T-cell (primary cell): ENCODE measurements around the gene PRKCA. TPM values are rescaled to one million over a fixed set of nuclear protein-coding genes. Genes with fewer than 3 reads are reported as not detected.

Experiments used
- ATAC-seq, 4 experiments: fragments of 200-7000 bp in 3 of 4; fragments of 150-1000 bp in 1 of 4; cut with Tn5 transposase; replicated peaks in 1 of 4; 1 replicate in 3 of 4; 2 replicates in 1 of 4; pipeline ENCODE4 v1.10.0; 2021; ENCODE audit warnings: moderate library complexity in 3 of 4, mild to moderate bottlenecking in 2 of 4, moderate number of reproducible peaks in 1 of 4
- CTCF ChIA-PET, 2 donors: fragments of 300-600 bp; sonication (Branson Sonifier 250); formaldehyde crosslinking; loops; one replicate each; lab custom pipeline; 2022; ENCODE audit warnings: antibody characterized with exemption in 2 of 2; lab: Charles Lee
- POLR2A ChIA-PET, 2 donors: fragments of 300-600 bp; sonication (Branson Sonifier 250); formaldehyde crosslinking; loops; one replicate each; lab custom pipeline; 2022; ENCODE audit warnings: antibody characterized with exemption in 2 of 2; lab: Charles Lee
- DNase-seq, 35 experiments: peaks; one replicate each; pipeline versions ENCODE4 v3.0.0 to v3.0.0-alpha.2; 2013 to 2023
- H3K27ac ChIP-seq: one replicate; pipeline ENCODE4 v1.5.1; 2013; ENCODE audit warnings: low read length
- H3K27me3 ChIP-seq, 2 experiments: replicated peaks in 1 of 2; 1 replicate in 1 of 2; 2 replicates in 1 of 2; pipeline versions ENCODE4 v1.6.1 to v1.7.0; 2013; ENCODE audit warnings: low read length in 1 of 2, mixed read lengths in 1 of 2; ENCODE audit not compliant: control insufficient read depth in 2 of 2, insufficient read depth in 2 of 2; ENCODE audit errors: extremely low read depth in 1 of 2
- H3K36me3 ChIP-seq, 2 donors: 1 replicate in 1 of 2; 2 replicates in 1 of 2; pipeline versions ENCODE4 v1.6.1 to v1.7.0; 2013; ENCODE audit warnings: low read length in 1 of 2; ENCODE audit not compliant: control insufficient read depth in 2 of 2, insufficient read depth in 1 of 2; ENCODE audit errors: extremely low read depth in 1 of 2
- H3K4me1 ChIP-seq, 2 experiments: 1 replicate in 1 of 2; 2 replicates in 1 of 2; pipeline versions ENCODE4 v1.6.1 to v1.7.0; 2013; ENCODE audit warnings: low read length in 2 of 2, mixed read lengths in 1 of 2; ENCODE audit not compliant: insufficient read depth in 2 of 2, control insufficient read depth in 1 of 2; ENCODE audit errors: extremely low read depth in 1 of 2
- H3K4me3 ChIP-seq, 2 donors: 1 replicate in 1 of 2; 2 replicates in 1 of 2; pipeline versions ENCODE4 v1.5.1 to v1.7.0; 2013; ENCODE audit warnings: mild to moderate bottlenecking in 2 of 2, low read length in 1 of 2, moderate library complexity in 1 of 2; ENCODE audit not compliant: control insufficient read depth in 1 of 2; ENCODE audit errors: extremely low read depth in 1 of 2
- H3K9me3 ChIP-seq: 2 replicates; pipeline ENCODE4 v1.7.0; 2013
- H3K27ac Mint-ChIP-seq, 2 donors: one replicate each; pipeline ENCODE4 v1.8.0; 2020 to 2021; ENCODE audit warnings: mild to moderate bottlenecking in 2 of 2, mixed read lengths in 2 of 2
- H3K27me3 Mint-ChIP-seq, 2 donors: one replicate each; pipeline ENCODE4 v1.8.0; 2021 to 2022; ENCODE audit warnings: mixed read lengths in 2 of 2
- H3K36me3 Mint-ChIP-seq: one replicate; pipeline ENCODE4 v1.8.0; 2021; ENCODE audit warnings: mixed read lengths
- H3K4me1 Mint-ChIP-seq, 3 donors: one replicate each; pipeline ENCODE4 v1.8.0; 2020 to 2022; ENCODE audit warnings: mixed read lengths in 3 of 3, mild to moderate bottlenecking in 1 of 3
- H3K4me3 Mint-ChIP-seq, 3 donors: one replicate each; pipeline ENCODE4 v1.8.0; 2020 to 2022; ENCODE audit warnings: mild to moderate bottlenecking in 3 of 3, mixed read lengths in 3 of 3, moderate library complexity in 3 of 3
- H3K9me3 Mint-ChIP-seq, 3 donors: one replicate each; pipeline ENCODE4 v1.8.0; 2020 to 2022; ENCODE audit warnings: mixed read lengths in 3 of 3
- WGBS: methylation state at CpG from one replicate; pipeline ENCODE4 v1.1.5; 2013; ENCODE audit warnings: missing lambda C conversion rate; ENCODE audit not compliant: insufficient coverage; 5-methylcytosine and 5-hydroxymethylcytosine counted together
- total RNA-seq, 35 experiments: library from RNA in 6 of 35; stranded (reverse) in 6 of 35; fragments of 120-200 nt in 1 of 35; gene quantifications; one replicate each; pipeline versions ENCODE4 v1.2.1 to v1.2.4 and lab custom pipeline; 2013 to 2026

Gene PRKCA
- total RNA-seq, 5 donors from 2014 or later (not counting 1 experiment from before 2014, with no cell fraction given) = 75.9 to 128 (median 82.0) TPM

DNA sequence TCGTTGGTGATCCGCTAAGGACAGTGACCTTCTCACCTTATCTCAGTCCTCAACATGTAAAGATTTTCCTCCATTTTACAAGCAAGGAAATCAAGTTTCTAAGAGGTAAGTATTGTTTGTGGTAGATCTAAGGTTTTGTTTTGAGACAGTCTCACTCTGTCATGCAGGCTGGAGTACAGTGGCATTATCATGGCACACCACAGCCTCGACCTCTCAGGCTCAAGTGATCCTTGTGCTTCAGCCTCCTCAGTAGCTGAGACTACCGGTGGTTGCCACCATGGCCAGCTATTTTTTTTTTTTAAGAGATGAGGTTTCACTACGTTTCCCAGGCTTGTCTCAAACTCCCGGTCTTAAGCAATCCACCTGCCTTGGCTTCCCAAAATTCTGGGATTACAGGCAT, 34.9 kb downstream of the PRKCA start:
- no peaks in the 10 kb centered on the region for H3K36me3 ChIP-seq
- no peak overlapping the region for H3K27ac ChIP-seq
- ChIA-PET CTCF (interaction anchor here (0.6 to 0.7 kb wide), 2 partner anchors 136 to 1574 kb away, joined by 3 read pairs; no protein-coding TSS in a partner anchor), POLR2A (interaction anchor here in 1 of 2 donors (0.6 kb wide), 1 partner anchor 29 kb away, joined by 3 read pairs; no protein-coding TSS in a partner anchor)
- ATAC-seq = no peak
- Mint-ChIP-seq H3K27me3 (no peaks in the 10 kb centered on the region), H3K36me3 (peaks cover 11% of the 10 kb centered on the region), H3K9me3 (no peaks in the 10 kb centered on the region), H3K4me1 (peaks cover 75 to 80% (median 77%) of the 10 kb centered on the region in 3 donors), H3K27ac (peak overlapping the region; percentile 52 to 54), H3K4me3 (no peak overlapping the region)
- peaks cover 21 to 25% of the 10 kb centered on the region in 2 experiments for H3K4me1 ChIP-seq
- H3K4me3 ChIP-seq = no peak overlapping the region
- DNase-seq = no peak
- H3K9me3 ChIP-seq = no peaks in the 10 kb centered on the region
- WGBS = no CpG with 5 or more reads among the region's 6 CpGs
- no peaks in the 10 kb centered on the region for H3K27me3 ChIP-seq

DNA sequence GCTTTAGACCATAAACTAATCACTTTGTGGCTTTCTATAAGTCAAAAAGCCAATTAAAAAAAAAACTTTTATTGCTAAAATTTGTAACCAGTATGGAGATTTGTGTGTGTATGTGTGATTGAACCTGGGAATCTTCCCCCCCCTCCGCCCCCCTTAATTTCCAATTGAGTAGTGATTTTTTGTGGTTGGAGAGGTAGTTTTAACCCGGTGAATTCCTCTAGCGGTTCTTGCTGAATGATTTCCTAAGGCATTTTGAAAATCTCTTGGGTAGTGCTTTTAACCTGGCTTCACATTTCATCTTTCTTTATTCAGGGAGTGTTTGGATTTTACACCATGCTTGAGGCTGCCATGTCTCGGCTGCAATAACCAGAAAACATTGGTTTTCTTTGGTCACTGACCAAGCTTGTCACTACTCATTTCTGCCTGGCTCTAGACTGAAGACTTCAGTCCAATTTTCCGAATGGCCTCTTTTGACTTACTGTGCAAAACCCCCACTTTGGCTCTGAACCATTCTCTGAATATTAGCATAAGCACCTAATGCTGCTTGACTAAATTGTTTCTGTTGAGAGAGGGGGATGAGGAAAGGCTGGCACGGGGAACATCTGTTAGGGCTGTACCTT, 35.6 kb downstream of the PRKCA start:
- peaks cover 18 to 19% of the 10 kb centered on the region in 2 experiments for H3K4me1 ChIP-seq
- WGBS = 100% methylated on average over 2 of the region's 6 CpGs
- Mint-ChIP-seq H3K4me3 (peak overlapping the region in 1 of 3 donors; percentile 71), H3K27me3 (no peaks in the 10 kb centered on the region), H3K36me3 (peaks cover 11% of the 10 kb centered on the region), H3K4me1 (peaks cover 77 to 79% (median 77%) of the 10 kb centered on the region in 3 donors), H3K27ac (peak overlapping the region; percentile 28 to 58), H3K9me3 (no peaks in the 10 kb centered on the region)
- no peaks in the 10 kb centered on the region for H3K27me3 ChIP-seq
- H3K9me3 ChIP-seq = no peaks in the 10 kb centered on the region
- no peak overlapping the region for H3K4me3 ChIP-seq
- CTCF ChIA-PET = interaction anchor here (0.6 to 0.7 kb wide), 2 partner anchors 135 to 1575 kb away, joined by 3 read pairs; no protein-coding TSS in a partner anchor
- no peak for DNase-seq
- POLR2A ChIA-PET = no interaction called here
- no peak overlapping the region for H3K27ac ChIP-seq
- H3K36me3 ChIP-seq = no peaks in the 10 kb centered on the region
- no peak for ATAC-seq

DNA sequence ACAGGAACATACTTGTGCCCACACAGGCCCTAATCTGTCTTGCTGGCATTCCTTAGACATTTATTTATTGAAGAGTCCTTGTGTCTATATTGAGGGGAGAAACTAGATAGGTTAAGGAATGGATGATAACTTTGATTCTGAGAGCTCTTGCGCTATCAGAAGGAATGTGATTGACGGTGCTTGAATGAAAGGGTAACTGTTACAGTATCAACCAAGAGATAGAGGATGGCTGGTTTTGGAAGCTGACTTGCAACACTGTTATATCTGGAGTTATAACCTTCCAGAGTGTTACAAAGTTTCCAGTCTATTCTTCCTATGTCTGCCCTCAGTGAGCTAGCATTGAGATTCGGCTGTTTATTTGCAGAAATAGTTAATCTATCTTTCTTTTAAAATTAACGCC, 36.5 kb downstream of the PRKCA start:
- H3K9me3 Mint-ChIP-seq = no peaks in the 10 kb centered on the region
- DNase-seq = no peak
- Histone ChIP-seq H3K4me3 (no peak overlapping the region), H3K9me3 (no peaks in the 10 kb centered on the region), H3K36me3 (no peaks in the 10 kb centered on the region), H3K4me1 (peaks cover 12 to 13% of the 10 kb centered on the region in 2 experiments), H3K27me3 (no peaks in the 10 kb centered on the region), H3K27ac (no peak overlapping the region)
- peaks cover 14% of the 10 kb centered on the region for H3K36me3 Mint-ChIP-seq
- ChIA-PET POLR2A (interaction anchor here in 1 of 2 donors (0.7 kb wide), 1 partner anchor 20 kb away, joined by 3 read pairs; no protein-coding TSS in a partner anchor), CTCF (interaction anchor here (0.6 kb wide), 2 partner anchors 51 to 67 kb away, joined by 3 to 6 read pairs; no protein-coding TSS in a partner anchor)
- H3K27ac Mint-ChIP-seq = peak overlapping the region; percentile 4 to 78
- no peak for ATAC-seq
- H3K27me3 Mint-ChIP-seq = no peaks in the 10 kb centered on the region
- peak overlapping the region in 1 of 3 donors; percentile 71 for H3K4me3 Mint-ChIP-seq
- no CpG with 5 or more reads among the region's 4 CpGs for WGBS
- H3K4me1 Mint-ChIP-seq = peaks cover 78 to 80% (median 79%) of the 10 kb centered on the region in 3 donors

DNA sequence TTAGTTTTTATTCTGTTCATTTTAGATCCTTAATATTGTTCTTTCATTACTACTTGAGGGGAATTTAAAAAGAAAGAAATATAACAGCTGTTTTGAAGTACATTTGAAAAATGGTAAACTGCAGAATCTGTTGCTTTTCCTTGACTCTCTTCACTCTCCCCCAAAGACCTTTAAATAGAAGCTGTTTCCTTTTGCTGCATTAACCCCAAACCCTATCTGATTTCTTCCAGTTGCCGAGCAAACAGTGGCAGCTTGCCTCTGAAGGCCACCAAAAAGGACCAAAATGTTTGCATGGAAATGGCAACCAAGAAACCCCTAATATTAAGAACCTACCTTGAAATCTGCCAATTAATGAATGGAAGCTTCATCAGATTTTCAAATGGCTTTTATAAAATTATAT, 37.1 kb downstream of the PRKCA start:
- Mint-ChIP-seq H3K4me3 (peak overlapping the region; percentile 19 to 71 (median 28)), H3K36me3 (peaks cover 13% of the 10 kb centered on the region), H3K9me3 (no peaks in the 10 kb centered on the region), H3K27me3 (no peaks in the 10 kb centered on the region), H3K4me1 (peaks cover 74 to 77% (median 76%) of the 10 kb centered on the region in 3 donors), H3K27ac (peak overlapping the region in 1 of 2 donors; percentile 78)
- WGBS = 60% methylated on average over 1 of the region's 1 CpG
- CTCF ChIA-PET = no interaction called here
- Histone ChIP-seq H3K27me3 (no peaks in the 10 kb centered on the region), H3K36me3 (no peaks in the 10 kb centered on the region), H3K27ac (no peak overlapping the region), H3K4me1 (peaks cover 10 to 12% of the 10 kb centered on the region in 2 experiments), H3K9me3 (no peaks in the 10 kb centered on the region), H3K4me3 (peak overlapping the region in 1 of 2 donors; percentile 10)
- POLR2A ChIA-PET = interaction anchor here (0.6 to 0.7 kb wide), 2 partner anchors 20 to 192 kb away, joined by 3 to 6 read pairs; no protein-coding TSS in a partner anchor
- ATAC-seq (peak in 2 of 4 experiments; percentile 50 to 63), DNase-seq (no peak)

DNA sequence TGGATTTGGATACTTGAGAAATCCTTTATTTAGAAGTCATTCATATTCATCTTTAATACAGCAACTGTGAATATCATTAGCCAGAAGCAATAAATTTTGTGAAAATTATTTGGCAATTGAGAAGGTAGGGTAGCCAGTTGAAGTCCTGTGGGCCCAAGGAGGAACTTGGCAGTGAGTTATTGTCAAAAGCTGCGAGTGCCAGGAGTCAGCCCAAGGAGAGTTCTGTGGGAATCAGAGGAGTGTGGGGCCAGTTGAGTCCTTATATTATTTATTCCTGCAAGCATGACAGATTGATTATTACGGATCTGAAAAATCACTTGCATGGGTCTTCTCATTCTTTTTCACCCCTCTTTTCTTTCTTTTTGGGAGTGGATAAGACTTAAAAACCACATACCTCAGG, 38.3 kb downstream of the PRKCA start:
- H3K27me3 Mint-ChIP-seq = no peaks in the 10 kb centered on the region
- Histone ChIP-seq H3K36me3 (no peaks in the 10 kb centered on the region), H3K27ac (no peak overlapping the region), H3K4me3 (no peak overlapping the region), H3K4me1 (peaks cover 6 to 10% of the 10 kb centered on the region in 2 experiments), H3K9me3 (no peaks in the 10 kb centered on the region), H3K27me3 (no peaks in the 10 kb centered on the region)
- H3K36me3 Mint-ChIP-seq = peaks cover 10% of the 10 kb centered on the region
- H3K27ac Mint-ChIP-seq = peak overlapping the region in 1 of 2 donors; percentile 67
- POLR2A ChIA-PET = no interaction called here
- WGBS = no CpG with 5 or more reads among the region's 2 CpGs
- ATAC-seq (no peak), DNase-seq (no peak)
- no peak overlapping the region for H3K4me3 Mint-ChIP-seq
- H3K9me3 Mint-ChIP-seq = no peaks in the 10 kb centered on the region
- CTCF ChIA-PET = no interaction called here
- H3K4me1 Mint-ChIP-seq = peaks cover 74 to 76% (median 75%) of the 10 kb centered on the region in 3 donors

DNA sequence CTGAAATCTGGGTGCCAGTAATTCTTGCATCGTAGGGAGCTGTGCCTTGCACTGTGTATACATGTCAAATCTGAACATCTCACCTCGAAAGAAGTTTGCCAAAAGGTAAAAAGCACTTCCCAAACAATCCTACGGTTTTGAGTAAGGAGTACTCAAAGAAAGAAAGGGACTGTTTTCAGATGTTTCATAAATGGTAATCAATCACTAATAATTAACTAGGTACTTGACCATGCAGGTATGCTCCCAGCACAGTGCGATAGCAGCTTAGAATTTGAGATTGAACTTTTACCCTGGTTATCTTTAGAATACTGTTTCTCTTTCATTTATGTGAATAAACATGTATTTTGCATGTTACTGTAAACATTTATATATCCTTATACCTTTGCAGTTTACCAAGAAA, 39.0 kb downstream of the PRKCA start:
- Mint-ChIP-seq H3K9me3 (no peaks in the 10 kb centered on the region), H3K36me3 (peaks cover 10% of the 10 kb centered on the region), H3K27ac (peak overlapping the region in 1 of 2 donors; percentile 58), H3K4me3 (no peak overlapping the region), H3K4me1 (peaks cover 68 to 70% (median 70%) of the 10 kb centered on the region in 3 donors), H3K27me3 (no peaks in the 10 kb centered on the region)
- H3K4me3 ChIP-seq = no peak overlapping the region
- no CpG with 5 or more reads among the region's 4 CpGs for WGBS
- H3K36me3 ChIP-seq = no peaks in the 10 kb centered on the region
- ChIA-PET CTCF (no interaction called here), POLR2A (interaction anchor here in 1 of 2 donors (0.5 kb wide), 1 partner anchor 36 kb away, joined by 3 read pairs; no protein-coding TSS in a partner anchor)
- no peaks in the 10 kb centered on the region for H3K27me3 ChIP-seq
- peaks cover 6 to 10% of the 10 kb centered on the region in 2 experiments for H3K4me1 ChIP-seq
- ATAC-seq (no peak), DNase-seq (no peak)
- no peak overlapping the region for H3K27ac ChIP-seq
- H3K9me3 ChIP-seq = no peaks in the 10 kb centered on the region
